C4-2B (cell line): ENCODE measurements around the gene TFDP1.

Source experiments
- ZFX ChIP-seq: fragments of 450-650 bp; IDR thresholded peaks from 2 replicates; pipeline ENCODE4 v1.6.1; 2017
- TF ChIP-seq, protein P1 (sequence below): fragments of 450-650 bp; conservative IDR thresholded peaks from 2 replicates; pipeline ENCODE4 v1.5.1; 2017; ENCODE audit warnings: mild to moderate bottlenecking

DNA sequence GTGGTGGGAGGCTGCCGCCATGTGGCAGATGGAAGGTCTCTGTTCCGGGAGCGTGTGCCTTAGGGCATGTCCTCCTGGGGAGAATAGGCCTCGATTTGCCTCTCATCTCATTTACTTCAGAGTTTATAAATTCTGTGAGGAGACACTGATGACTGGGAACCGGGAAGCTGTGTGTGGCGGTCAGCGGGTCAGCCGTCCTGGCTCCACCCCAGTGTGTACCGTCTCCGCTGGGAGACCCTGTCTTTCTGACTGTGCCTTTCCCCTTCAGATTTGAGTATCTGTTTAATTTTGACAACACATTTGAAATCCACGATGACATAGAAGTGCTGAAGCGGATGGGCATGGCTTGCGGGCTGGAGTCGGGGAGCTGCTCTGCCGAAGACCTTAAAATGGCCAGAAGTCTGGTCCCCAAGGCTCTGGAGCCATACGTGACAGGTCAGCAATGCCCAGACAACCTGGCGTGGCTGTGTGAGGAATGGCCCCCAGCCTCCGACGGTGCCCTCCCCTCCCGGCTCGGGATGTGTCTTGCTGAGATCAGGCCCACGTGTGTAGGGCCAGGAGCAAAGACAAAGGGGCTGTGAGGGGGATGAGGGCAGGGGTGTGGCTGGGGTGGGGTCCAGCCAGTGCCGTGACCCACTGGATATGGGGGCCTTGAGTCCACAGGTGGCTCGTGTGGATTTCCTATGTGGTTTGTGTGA, 51.9 kb downstream of the TFDP1 start:
- TF ChIP-seq, protein P1, sequence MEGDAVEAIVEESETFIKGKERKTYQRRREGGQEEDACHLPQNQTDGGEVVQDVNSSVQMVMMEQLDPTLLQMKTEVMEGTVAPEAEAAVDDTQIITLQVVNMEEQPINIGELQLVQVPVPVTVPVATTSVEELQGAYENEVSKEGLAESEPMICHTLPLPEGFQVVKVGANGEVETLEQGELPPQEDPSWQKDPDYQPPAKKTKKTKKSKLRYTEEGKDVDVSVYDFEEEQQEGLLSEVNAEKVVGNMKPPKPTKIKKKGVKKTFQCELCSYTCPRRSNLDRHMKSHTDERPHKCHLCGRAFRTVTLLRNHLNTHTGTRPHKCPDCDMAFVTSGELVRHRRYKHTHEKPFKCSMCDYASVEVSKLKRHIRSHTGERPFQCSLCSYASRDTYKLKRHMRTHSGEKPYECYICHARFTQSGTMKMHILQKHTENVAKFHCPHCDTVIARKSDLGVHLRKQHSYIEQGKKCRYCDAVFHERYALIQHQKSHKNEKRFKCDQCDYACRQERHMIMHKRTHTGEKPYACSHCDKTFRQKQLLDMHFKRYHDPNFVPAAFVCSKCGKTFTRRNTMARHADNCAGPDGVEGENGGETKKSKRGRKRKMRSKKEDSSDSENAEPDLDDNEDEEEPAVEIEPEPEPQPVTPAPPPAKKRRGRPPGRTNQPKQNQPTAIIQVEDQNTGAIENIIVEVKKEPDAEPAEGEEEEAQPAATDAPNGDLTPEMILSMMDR = no peak
- no peak for TF ChIP-seq ZFX
